Endodermal cell (in vitro differentiated cells): ENCODE data around the gene PKP3. TPM values are rescaled to one million over a fixed set of nuclear protein-coding genes. Genes with fewer than 3 reads are reported as not detected.

Experiments used
- DNase-seq: peaks from one replicate; pipeline ENCODE4 v3.0.0-alpha.2; 2017
- H3K27ac ChIP-seq: 2 replicates; pipeline ENCODE4 v1.5.1; 2013; ENCODE audit warnings: mild to moderate bottlenecking, low read depth, low read length, moderate library complexity
- H3K27me3 ChIP-seq: 2 replicates; pipeline ENCODE4 v1.6.1; 2013; ENCODE audit warnings: mild to moderate bottlenecking, low read length, moderate library complexity; ENCODE audit not compliant: insufficient read depth, control insufficient read depth, poor library complexity, severe bottlenecking
- H3K36me3 ChIP-seq: 2 replicates; pipeline ENCODE4 v1.7.0; 2013; ENCODE audit warnings: mild to moderate bottlenecking, low read length, moderate library complexity; ENCODE audit not compliant: control insufficient read depth, insufficient read depth
- H3K4me1 ChIP-seq: one replicate; pipeline ENCODE4 v1.7.0; 2013; ENCODE audit warnings: low read length; ENCODE audit not compliant: control insufficient read depth, insufficient read depth
- H3K4me3 ChIP-seq: 2 replicates; pipeline ENCODE4 v1.5.1; 2013; ENCODE audit warnings: mild to moderate bottlenecking, low read length, moderate library complexity
- H3K9ac ChIP-seq: 2 replicates; pipeline ENCODE4 v1.6.1; 2013; ENCODE audit warnings: mild to moderate bottlenecking, low read length, moderate library complexity; ENCODE audit not compliant: poor library complexity, severe bottlenecking; ENCODE audit errors: extremely low read depth
- H3K9me3 ChIP-seq: 2 replicates; pipeline ENCODE4 v1.6.1; 2013; ENCODE audit warnings: mild to moderate bottlenecking, low read length, moderate library complexity; ENCODE audit not compliant: control insufficient read depth
- H3K27ac Mint-ChIP-seq: 2 replicates; pipeline ENCODE4 v1.8.0; 2020; ENCODE audit warnings: mixed read lengths
- H3K27me3 Mint-ChIP-seq: 2 replicates; pipeline ENCODE4 v1.8.0; 2021; ENCODE audit warnings: mild to moderate bottlenecking, mixed read lengths; ENCODE audit not compliant: insufficient read depth
- H3K36me3 Mint-ChIP-seq: 2 replicates; pipeline ENCODE4 v1.8.0; 2020; ENCODE audit warnings: low read depth, mixed read lengths
- H3K4me1 Mint-ChIP-seq: 2 replicates; pipeline ENCODE4 v1.8.0; 2020; ENCODE audit warnings: mixed read lengths
- H3K4me3 Mint-ChIP-seq: 2 replicates; pipeline ENCODE4 v1.8.0; 2020; ENCODE audit warnings: mild to moderate bottlenecking, moderate library complexity, mixed read lengths
- H3K9me3 Mint-ChIP-seq: 2 replicates; pipeline ENCODE4 v1.8.0; 2020; ENCODE audit warnings: mild to moderate bottlenecking, mixed read lengths
- WGBS, 2 experiments: methylation state at CpG; one replicate each; pipeline versions ENCODE4 v1.1.5 to v1.1.7; 2013; ENCODE audit warnings: missing lambda C conversion rate in 2 of 2, mixed read lengths in 1 of 2; ENCODE audit not compliant: insufficient coverage in 1 of 2, insufficient read length in 1 of 2; 5-methylcytosine and 5-hydroxymethylcytosine counted together
- total RNA-seq, 2 donors: library from RNA; stranded (reverse); fragmentation: NEBNext Ultra II Directional in 1 of 2; extraction: Animal tissue kit (Norgen Biotek cat#: 25700) in 1 of 2; gene quantifications; 2 replicates in 1 of 2; 3 replicates in 1 of 2; pipeline ENCODE4 v1.2.1, GENCODE V29; 2021
- TF ChIP-seq, protein P1 (sequence below): fragments of 200-600 bp; sonication (generic); conservative IDR thresholded peaks from 2 replicates; pipeline ENCODE4 v1.5.0; 2021; ENCODE audit warnings: antibody characterized with exemption, mild to moderate bottlenecking

Gene PKP3
- total RNA-seq, 2 donors from 2014 or later: 35.4 to 44.8 TPM

DNA sequence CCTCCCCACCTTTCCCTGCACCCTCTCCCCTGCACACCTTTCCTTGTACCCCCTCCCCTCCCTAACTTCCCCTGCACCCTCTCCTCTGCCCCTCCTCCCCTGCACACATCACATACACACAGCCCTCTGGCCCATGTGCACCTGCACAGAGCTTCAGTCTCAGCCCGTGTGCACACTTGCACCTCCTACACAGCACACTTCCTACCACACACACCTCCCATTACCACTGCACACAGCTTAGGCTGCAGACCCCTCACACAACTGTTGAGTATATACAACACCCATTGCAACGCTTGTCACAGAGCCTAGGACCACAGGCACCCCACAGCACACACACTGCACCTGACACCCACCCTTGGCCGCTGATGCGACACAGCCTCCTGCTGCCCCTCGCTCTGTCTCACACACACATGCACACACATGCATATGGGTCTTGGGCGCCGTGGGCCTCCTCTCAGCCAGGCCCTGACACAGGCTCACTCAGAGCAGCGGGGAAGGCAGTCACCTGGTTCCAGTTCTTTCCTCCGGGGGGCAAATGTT is 20.4 kb downstream of the PKP3 start:
- peaks cover 5% of the 10 kb centered on the region for H3K4me1 Mint-ChIP-seq
- peaks cover 54% of the 10 kb centered on the region for H3K27me3 ChIP-seq
- DNase-seq: no peak
- no peak overlapping the region for H3K27ac Mint-ChIP-seq
- H3K4me3 Mint-ChIP-seq: no peak overlapping the region
- no peaks in the 10 kb centered on the region for H3K36me3 ChIP-seq
- no peak overlapping the region for H3K4me3 ChIP-seq
- TF ChIP-seq, protein P1, sequence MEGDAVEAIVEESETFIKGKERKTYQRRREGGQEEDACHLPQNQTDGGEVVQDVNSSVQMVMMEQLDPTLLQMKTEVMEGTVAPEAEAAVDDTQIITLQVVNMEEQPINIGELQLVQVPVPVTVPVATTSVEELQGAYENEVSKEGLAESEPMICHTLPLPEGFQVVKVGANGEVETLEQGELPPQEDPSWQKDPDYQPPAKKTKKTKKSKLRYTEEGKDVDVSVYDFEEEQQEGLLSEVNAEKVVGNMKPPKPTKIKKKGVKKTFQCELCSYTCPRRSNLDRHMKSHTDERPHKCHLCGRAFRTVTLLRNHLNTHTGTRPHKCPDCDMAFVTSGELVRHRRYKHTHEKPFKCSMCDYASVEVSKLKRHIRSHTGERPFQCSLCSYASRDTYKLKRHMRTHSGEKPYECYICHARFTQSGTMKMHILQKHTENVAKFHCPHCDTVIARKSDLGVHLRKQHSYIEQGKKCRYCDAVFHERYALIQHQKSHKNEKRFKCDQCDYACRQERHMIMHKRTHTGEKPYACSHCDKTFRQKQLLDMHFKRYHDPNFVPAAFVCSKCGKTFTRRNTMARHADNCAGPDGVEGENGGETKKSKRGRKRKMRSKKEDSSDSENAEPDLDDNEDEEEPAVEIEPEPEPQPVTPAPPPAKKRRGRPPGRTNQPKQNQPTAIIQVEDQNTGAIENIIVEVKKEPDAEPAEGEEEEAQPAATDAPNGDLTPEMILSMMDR: no peak
- H3K27ac ChIP-seq: no peak overlapping the region
- H3K4me1 ChIP-seq: no peaks in the 10 kb centered on the region
- peaks cover 29% of the 10 kb centered on the region for H3K27me3 Mint-ChIP-seq
- H3K36me3 Mint-ChIP-seq: no peaks in the 10 kb centered on the region
- WGBS, 2 experiments: 84 to 87% methylated on average over 4 to 9 of the region's 9 CpGs
- no peaks in the 10 kb centered on the region for H3K9me3 ChIP-seq
- no peak overlapping the region for H3K9ac ChIP-seq
- no peaks in the 10 kb centered on the region for H3K9me3 Mint-ChIP-seq

DNA sequence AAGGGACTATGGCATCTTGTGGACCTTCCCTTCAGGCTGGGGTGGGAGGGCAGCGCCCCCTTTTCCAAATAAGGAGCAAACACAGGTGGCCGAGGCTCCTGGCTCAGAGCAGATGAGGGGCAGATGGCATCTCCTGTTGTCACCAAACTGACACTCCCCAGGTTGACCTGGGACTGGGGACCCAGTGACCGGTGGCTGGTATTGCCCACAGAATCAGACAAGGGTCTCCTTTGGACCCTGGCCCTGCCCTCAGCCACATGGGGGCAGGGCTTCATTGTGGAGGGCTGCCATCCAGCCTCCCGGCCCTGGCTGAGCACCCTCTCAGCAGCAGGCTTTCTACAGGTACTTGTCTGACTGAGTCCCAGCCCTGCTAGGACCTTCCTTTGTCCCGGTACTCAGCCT is 21.6 kb downstream of the PKP3 start:
- H3K9ac ChIP-seq: no peak overlapping the region
- H3K4me3 ChIP-seq: no peak overlapping the region
- H3K36me3 Mint-ChIP-seq: no peaks in the 10 kb centered on the region

DNA sequence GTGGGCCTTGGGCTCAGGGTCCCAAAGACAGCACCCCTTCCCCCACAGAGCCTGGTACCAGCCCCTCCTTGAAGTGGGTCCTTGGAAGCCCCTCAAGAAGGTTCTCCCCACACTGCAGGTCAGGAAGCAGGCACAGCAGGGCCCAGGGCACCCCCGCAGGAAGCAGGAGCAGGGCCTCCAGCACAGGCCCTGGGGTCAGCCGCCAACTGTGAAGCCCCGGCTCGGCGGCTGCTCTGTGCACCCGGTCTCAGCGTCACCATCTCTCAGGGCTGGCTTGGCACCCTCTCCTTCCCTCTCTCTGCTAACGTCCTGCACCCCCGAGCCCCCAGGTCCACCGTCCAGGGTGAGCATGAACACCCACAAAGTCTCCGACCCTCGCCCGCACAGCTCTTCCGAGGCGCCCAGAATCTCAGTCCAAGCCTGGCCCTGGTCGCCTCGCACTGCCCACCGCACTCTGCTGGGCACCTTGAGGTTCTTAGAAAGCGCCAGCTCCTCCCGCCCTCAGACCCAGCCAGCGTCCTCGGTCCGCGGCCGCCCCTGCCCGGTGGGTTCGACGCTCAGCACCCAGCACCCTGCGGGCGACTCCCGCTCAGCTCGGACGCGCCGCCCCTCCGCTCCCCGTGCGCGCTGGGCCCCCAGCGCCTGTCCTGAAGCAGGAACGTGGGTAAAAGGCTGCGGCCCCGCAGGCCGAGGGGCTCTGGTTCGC is 22.2 kb downstream of the PKP3 start:
- no peaks in the 10 kb centered on the region for H3K4me1 ChIP-seq
- TF ChIP-seq, protein P1: no peak
- WGBS, 2 experiments: 40 to 71% methylated on average over 20 to 45 of the region's 45 CpGs
- peak overlapping the region; percentile 58 for H3K4me3 Mint-ChIP-seq
- no peaks in the 10 kb centered on the region for H3K9me3 ChIP-seq
- H3K4me3 ChIP-seq: peak overlapping the region; percentile 67
- peaks cover 59% of the 10 kb centered on the region for H3K27me3 ChIP-seq
- H3K4me1 Mint-ChIP-seq: peaks cover 5% of the 10 kb centered on the region
- no peak overlapping the region for H3K27ac ChIP-seq
- no peak for DNase-seq
- H3K9ac ChIP-seq: no peak overlapping the region
- H3K27me3 Mint-ChIP-seq: peaks cover 37% of the 10 kb centered on the region
- H3K36me3 Mint-ChIP-seq: no peaks in the 10 kb centered on the region
- H3K9me3 Mint-ChIP-seq: no peaks in the 10 kb centered on the region
- no peak overlapping the region for H3K27ac Mint-ChIP-seq
- H3K36me3 ChIP-seq: no peaks in the 10 kb centered on the region

More for the DNA sequence above, 21.6 kb downstream of the PKP3 start:
- Mint-ChIP-seq H3K4me1 (peaks cover 5% of the 10 kb centered on the region), H3K9me3 (no peaks in the 10 kb centered on the region), H3K27me3 (peaks cover 36% of the 10 kb centered on the region), H3K27ac (no peak overlapping the region), H3K4me3 (peak overlapping the region; percentile 58)
- DNase-seq: no peak
- TF ChIP-seq, protein P1: no peak
- H3K4me1 ChIP-seq: no peaks in the 10 kb centered on the region
- no peaks in the 10 kb centered on the region for H3K9me3 ChIP-seq
- no peaks in the 10 kb centered on the region for H3K36me3 ChIP-seq
- 86 to 87% methylated on average over 5 of the region's 5 CpGs for WGBS, 2 experiments
- peaks cover 59% of the 10 kb centered on the region for H3K27me3 ChIP-seq
- no peak overlapping the region for H3K27ac ChIP-seq
